ENCODE results near the gene TTBK1.

- TF ChIP-seq, protein P1, sequence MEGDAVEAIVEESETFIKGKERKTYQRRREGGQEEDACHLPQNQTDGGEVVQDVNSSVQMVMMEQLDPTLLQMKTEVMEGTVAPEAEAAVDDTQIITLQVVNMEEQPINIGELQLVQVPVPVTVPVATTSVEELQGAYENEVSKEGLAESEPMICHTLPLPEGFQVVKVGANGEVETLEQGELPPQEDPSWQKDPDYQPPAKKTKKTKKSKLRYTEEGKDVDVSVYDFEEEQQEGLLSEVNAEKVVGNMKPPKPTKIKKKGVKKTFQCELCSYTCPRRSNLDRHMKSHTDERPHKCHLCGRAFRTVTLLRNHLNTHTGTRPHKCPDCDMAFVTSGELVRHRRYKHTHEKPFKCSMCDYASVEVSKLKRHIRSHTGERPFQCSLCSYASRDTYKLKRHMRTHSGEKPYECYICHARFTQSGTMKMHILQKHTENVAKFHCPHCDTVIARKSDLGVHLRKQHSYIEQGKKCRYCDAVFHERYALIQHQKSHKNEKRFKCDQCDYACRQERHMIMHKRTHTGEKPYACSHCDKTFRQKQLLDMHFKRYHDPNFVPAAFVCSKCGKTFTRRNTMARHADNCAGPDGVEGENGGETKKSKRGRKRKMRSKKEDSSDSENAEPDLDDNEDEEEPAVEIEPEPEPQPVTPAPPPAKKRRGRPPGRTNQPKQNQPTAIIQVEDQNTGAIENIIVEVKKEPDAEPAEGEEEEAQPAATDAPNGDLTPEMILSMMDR (conservative IDR thresholded peaks at IDR 0.05; ENCODE audit: low read depth, low read length) = no peak
- no peak for TF ChIP-seq EZH2 (IDR thresholded peaks at IDR 0.05; ENCODE audit: borderline replicate concordance, low read depth, low read length, poor library complexity, severe bottlenecking)
These were observed 1.8 kb upstream of the TTBK1 start for GRCh38 chr6:43241446-43241845.

Data from A673 (cell line).